Nucleus accumbens (tissue), 56 donors: ENCODE results near the gene CD80.
A peak's percentile ranks its signal among the peaks of the same experiment; 100 is the strongest.
"Not testable (repeated sequence)": the region's sequence is repeated elsewhere in the genome, so short reads cannot be mapped to it uniquely, and the experiment has no call there.

Experiments
- DNase-seq, 56 donors: peaks; one replicate each; lab custom pipeline; 2025; lab: John Stamatoyannopoulos, UW

The CD80 gene

DNA sequence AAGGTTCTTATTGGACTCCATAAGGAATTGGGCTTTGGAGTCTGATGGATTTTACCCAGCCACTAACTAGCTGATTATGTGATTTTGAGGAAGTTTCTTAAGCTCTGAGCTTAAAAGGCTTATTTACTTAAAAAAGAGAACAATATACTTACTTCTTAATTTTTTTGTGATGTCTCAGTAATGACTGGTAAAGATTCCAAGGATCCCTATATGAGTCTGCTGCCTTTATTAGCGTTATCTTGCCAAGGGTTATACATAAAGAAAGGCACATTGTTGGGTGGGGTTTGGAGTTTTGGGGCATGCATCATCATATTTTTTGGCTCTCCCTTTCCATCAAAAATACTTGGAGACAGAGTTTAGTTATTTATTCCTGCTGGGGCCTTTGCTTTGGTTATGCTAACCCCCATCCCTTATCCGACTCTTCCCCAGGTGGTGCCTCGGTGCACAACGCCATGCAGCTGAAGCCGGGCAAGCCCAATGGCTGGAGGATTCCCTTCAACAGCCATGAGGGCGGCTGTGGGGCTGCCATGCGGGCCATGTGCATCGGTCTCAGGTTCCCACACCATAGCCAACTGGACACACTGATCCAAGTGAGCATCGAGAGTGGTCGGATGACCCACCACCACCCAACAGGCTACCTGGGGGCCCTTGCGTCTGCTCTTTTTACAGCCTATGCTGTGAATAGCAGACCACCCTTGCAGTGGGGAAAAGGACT is 26.6 kb upstream of the CD80 start:
- DNase-seq, result no peak

DNA sequence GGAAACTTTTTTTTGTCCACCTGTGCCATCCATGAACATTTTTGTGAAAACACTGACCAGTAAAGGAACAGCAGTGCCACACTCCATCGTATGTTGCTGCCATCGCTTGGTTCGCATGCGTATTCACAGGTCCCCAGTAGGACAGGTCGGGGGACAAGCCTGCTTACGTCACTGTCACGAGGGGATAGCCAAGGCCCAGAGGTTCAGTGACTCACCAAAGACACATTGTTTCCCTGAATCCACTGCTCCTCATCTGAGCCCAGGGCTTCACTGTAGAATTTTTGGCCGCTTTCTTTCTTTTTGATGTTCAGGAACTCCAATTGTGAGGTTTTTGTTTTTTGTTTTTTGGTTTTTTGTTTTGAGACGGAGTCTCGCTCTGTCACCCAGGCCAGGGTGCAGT is 25.8 kb upstream of the CD80 start:
- DNase-seq, result no peak

DNA sequence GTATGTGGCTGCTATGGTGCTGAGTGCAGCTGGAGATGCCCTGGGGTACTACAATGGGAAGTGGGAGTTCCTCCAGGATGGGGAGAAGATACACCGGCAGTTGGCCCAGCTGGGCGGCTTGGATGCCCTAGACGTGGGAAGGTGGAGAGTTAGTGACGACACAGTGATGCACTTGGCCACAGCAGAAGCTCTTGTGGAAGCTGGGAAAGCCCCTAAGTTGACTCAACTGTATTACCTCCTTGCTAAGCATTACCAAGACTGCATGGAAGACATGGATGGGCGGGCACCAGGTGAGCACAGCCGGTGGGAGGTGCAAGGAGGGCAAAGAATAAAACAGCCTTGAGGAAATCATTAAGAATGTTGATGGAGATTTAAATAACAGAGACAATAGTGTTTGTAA is 22.8 kb upstream of the CD80 start:
- no peak for DNase-seq

DNA sequence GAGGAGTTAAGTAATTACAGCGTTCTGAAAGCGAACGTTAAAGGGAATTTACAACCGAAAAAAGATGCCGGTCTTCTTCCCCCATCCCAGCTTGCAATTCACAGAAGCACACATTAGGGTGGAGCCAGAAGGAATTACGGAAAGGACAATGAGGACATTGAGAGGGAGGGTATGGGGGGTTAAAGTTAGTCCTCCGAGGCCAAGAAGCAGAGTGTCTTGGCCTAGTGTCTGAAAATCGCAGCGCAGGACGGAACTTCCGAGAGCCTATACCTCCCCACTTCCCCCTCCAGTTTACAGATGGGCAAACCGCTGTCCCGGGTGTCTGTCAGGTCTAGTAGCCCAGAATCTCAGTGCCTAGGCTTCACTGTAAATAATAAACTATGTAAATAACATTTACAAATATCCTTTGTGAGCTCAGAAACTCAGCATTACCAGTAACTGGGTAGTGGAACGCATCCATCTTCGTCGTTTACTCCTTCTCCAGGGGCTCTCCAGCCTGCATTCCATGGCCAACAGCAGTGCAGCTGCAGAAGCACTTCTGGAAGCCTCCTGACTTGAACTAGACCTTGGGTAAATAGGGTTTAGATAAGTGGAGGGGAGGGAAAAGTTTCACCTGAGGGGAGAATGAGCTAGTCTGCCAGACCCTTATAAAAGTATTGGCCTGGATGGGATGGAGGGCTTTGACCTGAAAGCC is 20.8 kb upstream of the CD80 start:
- peak in 3 of 56 donors; percentile 5 to 11 (median 6) for DNase-seq

DNA sequence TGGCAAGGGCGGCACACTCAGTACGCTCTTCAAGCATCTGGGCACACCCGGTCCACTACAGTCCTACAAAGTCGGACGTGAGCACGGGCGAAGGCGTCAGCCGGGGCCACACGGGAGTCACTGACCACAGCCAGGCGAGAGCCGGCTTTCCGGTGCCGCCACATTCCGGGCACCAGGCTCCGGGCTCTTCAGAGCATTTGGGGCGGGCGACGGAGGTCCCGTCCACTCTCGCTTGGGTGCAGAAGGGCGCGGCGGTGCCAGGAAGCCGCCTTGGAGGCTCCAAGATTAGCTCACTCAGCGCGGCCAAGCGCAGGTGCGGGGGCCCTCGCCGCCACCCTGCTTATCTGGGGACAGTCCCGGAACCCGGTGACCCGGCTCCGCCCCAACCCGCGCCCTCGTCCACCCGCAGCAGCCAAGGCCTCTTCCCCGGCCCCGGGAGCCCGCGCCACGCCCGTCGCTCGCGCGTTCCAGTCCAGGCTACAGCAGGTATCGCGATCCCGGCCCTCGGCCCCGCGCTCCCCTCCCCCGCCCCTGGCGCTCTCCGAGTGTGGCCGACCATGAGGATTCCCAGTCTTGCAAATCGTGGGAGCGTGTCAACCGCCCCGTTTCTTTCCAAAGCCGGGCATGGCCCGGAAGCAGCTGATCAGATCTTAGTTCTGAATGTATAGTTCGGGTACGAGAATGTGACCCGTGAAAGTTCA is 20.1 kb upstream of the CD80 start, which contains the start of gene ADPRH:
TSS of gene ADPRH (plus strand) at position 127 of the 701 bp plus-strand sequence. CDS start 2,678 bp downstream, outside the sequence.
- DNase-seq, result peak in 31 of 56 donors; percentile 2 to 69 (median 27)

DNA sequence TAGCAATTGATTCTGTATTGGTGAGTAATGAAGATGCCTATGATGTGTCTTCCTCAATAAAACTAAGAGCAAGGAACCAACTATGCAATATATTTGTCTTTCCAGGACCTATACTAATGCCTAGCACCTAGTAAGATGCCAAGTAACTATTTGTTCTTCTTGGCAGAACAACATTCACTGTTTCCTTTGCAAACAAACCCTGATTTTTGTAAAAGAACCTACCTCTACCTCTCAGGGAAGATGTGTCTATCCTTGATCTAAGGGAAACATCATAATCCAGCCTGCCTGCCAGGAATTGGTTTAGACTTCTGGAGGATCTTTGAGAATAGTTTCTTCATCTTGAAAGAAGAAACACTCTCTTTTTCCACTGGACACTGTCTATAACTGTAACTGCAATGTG is 16.1 kb upstream of the CD80 start:
- DNase-seq, result no peak

DNA sequence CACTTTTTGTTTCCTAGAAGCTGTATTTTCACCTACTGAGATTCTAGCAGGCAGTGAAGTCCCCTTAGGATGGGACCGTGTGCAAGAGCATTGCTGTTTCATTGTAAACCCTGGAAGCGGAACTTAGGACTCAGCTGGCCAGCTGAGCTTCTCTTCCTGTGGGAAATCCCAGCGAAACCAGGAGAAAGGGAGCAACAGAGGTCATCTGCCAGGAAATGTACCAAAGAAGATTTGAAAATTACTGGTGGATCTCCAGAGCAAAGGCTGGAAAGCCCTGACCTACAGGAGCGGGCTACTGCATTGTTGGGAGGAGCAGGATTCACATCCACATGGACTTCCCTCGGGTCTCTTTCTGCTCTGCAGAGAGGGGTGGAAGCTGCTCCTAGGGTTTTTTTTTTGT is 12.3 kb upstream of the CD80 start:
- no peak for DNase-seq

DNA sequence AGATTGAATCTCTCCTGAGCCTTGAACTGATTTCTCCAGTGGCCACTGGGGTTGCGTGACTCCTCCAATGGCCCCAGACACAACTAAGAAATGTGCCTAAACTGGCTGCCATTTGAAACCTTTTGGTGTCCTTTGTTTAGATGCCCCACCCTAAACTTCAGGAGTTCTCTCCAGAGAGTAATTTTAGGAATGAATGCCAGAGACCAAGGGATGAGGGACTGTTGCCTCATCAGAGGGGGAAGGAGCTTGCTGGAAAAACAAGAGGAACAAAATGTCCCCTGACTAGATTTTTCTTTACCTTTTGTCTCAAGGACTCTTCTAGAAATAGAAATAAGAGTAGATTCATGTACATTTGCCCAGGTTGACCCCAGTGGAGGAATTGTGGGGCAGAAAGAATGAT is 11.8 kb upstream of the CD80 start:
- DNase-seq, result no peak

DNA sequence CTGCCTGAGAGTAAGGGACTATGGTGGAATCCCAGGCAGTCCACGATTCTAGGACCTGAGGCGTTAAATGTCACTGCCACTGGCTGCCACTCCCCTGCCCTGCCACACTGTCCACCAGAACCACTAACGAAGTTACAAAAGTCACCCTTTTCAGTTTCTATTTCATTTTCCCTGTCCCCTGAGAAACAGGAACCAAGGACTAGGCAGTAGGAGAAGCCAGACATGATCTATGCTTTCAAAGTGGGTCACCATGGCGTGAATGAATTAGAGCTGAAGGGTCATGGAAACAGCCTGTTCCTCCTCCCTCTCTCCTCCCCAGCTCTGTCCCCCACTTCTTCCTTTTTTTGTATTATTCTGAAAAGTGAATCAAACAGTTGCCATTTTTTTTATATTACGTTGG is 10.8 kb upstream of the CD80 start:
- no peak for DNase-seq

DNA sequence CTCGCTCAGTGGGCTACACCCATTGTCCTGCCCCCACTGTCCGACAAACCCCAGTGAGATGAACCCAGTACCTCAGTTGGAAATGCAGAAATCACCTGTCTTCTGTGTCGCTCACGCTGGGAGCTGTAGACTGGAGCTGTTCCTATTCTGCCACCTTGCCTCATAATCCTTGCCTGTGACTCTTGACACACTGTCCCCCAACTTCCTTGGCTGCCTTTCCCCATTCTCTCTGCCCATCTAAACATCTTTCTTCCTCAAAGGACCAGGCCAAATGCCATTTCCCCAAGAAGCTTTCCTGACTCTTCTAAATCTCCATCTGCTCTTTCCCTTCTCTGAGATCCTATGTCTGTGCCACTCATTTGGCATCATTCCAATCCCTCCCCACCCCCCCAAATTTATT is 9.7 kb upstream of the CD80 start:
- no peak for DNase-seq

DNA sequence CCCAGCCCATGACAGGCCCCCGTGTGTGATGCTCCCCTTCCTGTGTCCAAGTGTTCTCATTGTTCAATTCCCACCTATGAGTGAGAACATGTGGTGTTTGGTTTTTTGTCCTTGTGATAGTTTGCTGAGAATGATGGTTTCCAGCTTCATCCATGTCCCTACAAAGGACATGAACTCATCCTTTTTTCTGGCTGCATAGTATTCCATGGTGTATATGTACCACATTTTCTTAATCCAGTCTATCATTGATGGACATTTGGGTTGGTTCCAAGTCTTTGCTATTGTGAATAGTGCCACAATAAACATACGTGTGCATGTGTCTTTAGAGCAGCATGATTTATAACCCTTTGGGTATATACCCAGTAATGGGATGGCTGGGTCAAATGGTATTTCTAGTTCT is 3.9 kb upstream of the CD80 start:
- not testable (repeated sequence) for DNase-seq

DNA sequence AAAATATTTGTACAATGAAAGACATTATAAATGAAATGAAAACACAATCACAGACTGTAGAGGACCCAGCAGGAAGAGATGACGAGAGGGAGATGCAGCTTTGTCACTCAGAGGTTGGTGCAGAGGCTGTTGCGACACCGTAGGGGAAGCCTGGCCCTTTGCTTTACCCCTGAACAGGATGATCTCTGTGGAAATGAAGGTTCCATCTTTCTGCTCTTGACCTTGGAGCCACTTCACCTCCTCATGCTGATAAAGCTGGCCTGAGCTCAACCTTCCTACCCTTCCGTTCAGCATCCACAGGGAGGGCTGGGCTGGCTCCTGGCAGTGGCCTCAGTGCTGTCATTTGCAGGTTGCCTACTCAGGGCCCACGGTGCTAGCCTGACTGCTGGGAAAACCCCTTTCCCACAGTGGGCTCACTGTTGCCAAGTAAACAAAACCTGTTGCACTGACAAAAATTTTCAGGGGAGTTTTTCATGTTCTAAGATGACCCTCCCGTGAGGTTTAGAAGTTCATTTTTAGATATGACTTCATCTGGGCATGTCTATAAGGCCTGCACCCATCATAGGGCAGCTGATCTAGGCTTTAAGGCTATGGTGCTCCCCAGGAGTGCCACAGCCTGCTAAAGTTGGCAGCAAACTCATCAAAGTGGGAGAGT is 3.0 kb upstream of the CD80 start:
- DNase-seq, result no peak

- DNase-seq, result no peak
Measured at GRCh38 chr3:119560160-119560559, 746 bp upstream of the CD80 start.

DNA sequence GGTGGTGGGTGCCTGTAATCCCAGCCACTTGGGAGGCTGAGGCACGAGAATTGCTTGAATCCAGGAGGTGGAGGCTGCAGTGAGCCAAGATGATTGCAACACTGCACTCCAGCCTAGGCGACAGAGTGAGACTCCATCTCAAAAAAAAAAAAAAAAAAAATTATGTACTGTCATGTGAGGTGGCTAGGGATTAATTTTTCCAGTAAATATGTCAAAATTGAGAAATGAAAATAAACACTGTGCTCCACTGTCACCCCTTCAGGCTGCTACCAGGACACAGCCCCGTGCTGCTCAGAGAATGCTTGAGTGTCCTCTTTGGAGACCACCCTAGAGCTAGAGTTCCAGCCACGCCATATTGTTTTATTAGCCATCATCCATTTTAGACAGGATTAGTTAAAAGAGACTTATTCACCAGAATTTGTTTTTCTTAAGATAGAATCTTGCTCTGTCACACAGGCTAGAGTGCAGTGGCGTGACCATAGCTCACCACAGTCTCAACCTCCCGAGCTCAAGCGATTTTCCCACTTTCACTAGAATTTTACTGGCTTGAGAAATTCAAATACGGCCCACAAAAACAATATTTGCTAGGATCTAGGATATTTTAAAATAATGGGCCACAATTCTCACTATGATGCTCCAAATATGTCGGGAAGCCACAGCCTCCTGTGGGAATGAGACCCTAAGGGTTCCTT is 642 bp downstream of the CD80 start:
- no peak for DNase-seq

DNA sequence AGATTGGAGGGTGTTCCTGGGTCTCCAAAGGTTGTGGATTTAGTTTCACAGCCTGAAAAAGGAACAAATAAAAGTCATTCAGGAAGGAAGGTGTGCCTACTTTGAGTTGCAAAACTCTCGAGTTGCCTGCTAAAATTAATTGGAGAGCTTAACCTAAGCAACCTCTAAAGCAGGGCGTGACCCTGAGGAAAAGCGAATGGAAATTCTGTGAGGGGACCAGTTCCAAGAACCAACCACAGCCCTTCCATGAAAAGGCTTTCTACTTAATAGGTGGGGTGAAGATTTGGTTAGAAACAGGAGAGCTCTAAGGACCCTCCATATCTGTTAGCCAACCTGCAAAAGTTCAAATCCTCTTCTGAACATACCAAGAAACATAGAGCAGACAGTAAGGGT is 1.5 kb downstream of the CD80 start:
- DNase-seq, result no peak

GRCh38 chr3:119557192-119557876 is 2.1 kb downstream of the CD80 start:
- no peak for DNase-seq

GRCh38 chr3:119555929-119556328 is 3.5 kb downstream of the CD80 start:
- DNase-seq, result no peak

GRCh38 chr3:119555309-119555735 is 4.1 kb downstream of the CD80 start:
- DNase-seq, result peak in 1 of 56 donors; percentile 1

- DNase-seq, result no peak
Measured at GRCh38 chr3:119553823-119554415, 5.5 kb downstream of the CD80 start.
